Femur (tissue), 1 donor: ENCODE results near the gene PRR14L.
"Not testable (repeated sequence)": the region's sequence is repeated elsewhere in the genome, so short reads cannot be mapped to it uniquely, and the experiment has no call there.

Experiments
- DNase-seq: peaks from one replicate; pipeline ENCODE4 v3.0.0-alpha.2; 2017

The PRR14L gene

DNA sequence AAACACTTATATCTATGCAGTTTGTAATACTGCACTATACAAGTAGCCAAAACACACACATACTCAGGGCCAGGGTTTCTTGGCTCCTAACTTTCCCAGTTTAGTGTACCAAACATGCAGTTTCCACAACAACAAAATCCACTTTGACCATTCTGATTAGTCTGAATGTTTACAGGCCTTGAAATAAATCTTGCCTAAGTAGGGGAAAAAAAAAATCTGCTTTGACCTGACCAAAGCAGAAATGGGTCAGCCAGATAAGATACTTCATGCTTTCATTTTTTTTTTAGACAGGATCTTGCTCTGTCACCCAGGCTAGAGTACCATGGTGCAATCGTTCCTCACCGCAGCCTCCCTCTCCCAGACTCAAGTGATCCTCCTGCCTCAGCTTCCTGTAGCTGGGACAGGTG is 10.1 kb downstream of the PRR14L start:
- no peak for DNase-seq

DNA sequence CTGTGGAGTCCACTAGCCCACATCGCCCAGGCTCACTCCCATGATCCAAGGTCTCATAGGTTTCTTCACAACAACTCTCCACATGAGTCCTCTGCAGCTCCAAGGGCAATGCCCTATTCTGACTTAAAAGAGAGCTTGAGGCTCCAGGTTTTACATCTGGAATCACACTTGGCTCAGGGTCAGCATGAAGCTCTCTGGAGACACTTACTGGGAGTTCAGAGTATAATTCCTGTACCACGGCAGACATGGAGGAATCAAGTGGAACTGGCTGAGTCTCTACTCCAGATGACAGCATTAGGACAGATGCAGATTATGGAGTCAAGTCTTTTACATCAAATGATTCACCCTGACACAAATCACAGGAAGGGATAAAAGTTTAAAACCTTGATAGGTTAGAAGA is 11.4 kb downstream of the PRR14L start:
- DNase-seq, result no peak

DNA sequence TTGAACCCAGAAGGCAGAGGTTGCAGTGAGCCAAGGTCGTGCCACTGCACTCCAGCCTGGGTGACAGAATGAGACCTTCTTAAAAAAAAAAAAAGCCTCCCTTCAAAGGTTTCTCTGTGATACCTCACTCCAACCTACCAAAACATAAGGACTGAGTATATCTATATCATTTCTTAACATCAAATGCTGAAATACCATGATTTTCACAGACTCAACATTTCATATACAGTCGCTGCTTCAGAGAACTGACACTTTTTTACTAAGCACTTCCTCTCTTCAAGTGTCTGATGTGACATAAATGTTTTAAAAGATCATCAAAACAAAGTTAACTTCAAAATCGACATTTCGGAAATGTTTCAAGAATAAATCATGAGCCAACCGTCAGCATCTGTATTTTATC is 12.0 kb downstream of the PRR14L start:
- no peak for DNase-seq

DNA sequence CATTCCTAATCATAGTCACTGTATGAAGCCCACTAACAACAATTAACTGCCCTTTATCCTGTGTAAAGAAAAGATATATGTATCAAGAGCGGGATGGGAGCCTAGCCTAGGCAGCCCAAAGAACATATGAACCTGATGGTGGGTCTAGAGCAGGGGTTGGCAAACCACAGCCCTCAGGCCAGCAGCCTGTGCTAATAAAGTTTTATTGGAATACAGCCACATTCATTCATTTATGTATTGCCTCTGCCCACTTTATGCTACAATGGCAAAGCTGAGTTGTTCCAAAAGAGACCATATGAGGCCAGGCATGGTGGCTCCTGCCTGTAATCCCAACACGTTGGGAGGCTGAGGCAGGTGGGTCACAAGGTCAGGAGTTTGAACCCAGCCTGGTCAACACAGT is 13.5 kb downstream of the PRR14L start:
- no peak for DNase-seq

DNA sequence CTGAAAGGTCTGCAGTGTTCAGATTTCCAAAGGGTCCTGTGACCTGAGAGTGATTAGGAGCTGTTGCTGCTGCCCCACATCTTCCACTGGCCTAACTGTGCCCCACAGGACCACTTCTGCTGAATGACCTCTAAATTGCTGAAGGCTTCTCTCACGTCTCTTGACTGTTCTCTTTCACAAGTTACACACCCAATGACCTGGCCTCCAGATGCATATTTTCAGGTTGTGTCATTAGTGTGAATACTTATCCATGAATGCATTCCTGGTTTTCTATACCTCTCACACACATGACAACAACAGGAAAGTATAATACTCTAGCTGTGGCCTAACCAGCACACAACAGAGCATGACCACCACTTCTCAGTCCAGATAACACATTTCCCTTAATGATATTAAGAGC is 15.4 kb downstream of the PRR14L start:
- DNase-seq, result no peak

DNA sequence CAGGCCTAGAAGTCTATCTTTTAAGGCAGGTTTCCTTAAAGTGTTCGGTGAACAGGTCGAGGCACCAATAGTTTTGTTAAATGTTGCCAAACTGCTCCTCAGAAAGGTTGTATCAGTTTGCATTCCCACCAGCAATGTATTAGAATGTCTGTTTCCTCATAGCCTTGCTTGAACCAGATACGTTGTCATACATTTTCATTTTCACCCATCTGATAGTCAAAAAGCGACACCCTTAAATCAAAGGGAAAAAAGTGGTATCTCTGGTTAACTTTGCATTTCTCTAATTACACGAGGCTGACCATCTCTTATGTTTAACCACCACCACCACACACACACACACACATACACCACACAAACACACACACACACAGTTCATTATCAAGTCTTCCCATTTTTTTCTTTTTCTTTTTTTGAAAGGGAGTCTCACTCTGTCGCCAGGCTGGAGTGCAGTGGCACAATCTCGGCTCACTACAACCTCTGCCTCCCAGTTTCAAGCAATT is 16.3 kb downstream of the PRR14L start:
- no peak for DNase-seq

DNA sequence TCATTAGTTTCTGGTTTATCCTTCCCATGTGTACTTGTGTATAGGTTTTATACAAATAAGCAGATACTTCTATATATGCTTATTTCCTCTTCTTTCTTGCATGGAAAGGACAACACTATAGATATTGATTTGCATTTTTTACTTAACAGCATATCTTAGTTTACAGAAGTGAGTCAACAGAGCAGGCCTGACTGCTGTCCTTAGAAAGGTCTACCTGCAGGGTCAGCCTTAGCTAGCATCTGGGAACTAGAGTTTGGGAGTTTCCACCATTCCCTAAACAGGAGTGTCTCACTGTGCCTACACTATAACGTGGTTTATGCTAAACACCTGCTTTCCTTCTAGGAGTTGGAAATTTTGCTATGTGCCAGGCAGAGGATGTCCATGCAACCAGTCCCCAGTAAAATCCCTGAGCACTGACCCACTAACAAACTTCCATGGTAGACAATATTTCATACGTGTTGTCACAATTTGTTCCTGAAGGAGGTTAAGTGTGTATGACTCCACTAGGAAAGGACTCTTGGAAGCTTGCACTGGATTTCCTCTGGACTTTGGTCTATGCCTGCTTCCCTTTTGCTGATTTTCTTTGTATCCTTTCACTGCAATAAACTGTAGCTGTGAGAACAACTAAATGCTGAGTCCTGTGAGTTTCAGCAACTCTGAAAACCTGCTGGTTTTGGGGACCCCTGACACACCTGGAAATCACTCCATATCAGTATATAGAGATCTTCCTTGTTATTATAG is 17.7 kb downstream of the PRR14L start:
- DNase-seq, result no peak

DNA sequence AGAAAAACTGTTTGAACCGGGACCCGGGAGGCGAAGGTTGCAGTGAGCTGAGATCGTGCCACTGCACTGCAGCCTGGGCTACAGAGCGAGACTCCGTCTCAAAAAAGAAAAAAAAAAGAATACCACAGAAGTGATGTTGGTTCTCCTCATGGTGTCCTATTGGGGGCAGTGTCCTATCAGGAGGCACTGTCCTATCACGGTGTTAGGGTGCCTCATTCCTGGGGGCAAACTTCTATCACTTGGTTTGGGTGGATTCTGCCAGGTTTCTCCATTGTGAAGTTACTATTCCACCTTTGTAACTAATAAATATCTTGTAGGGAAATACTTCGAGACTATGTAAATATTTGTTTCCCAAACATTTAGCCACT is 19.6 kb downstream of the PRR14L start:
- no peak for DNase-seq

DNA sequence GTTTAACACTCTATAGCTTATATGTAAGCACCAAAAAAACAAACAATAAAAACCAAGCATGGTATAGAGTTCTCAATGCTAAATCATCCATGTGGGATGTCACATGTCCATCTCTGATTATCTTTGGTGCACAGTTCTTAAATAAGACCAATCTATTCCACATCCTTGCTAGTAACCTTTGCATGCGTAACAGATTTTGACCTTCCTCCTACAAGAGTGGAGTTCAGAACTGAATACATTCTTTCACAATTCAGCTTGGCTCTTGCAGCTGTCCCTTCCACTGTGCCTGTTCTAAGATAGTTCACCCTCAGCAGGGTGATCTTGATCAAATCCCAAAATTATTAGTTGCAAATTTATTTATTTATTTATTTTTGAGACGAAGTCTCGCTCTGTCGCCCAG is 21.1 kb downstream of the PRR14L start:
- DNase-seq, result no peak

DNA sequence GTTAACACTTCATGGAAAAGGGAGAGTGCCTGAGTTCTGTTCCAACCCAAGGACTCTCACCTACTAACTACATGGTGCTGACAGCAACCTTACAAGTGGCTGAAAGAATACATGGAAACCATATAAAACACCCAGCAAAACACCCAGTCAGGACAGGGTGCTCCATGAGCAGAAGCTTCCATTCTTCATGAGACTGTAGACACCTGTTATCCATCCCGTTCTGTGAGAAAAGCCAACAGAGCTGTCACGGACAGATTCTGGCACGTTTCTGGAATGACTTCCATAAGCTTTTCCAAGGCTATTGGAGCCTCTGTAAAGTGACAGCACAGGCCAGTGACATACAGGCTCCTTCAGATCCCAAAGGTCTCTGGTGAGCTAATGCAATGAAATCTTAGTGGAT is 23.2 kb downstream of the PRR14L start:
- DNase-seq, result no peak

DNA sequence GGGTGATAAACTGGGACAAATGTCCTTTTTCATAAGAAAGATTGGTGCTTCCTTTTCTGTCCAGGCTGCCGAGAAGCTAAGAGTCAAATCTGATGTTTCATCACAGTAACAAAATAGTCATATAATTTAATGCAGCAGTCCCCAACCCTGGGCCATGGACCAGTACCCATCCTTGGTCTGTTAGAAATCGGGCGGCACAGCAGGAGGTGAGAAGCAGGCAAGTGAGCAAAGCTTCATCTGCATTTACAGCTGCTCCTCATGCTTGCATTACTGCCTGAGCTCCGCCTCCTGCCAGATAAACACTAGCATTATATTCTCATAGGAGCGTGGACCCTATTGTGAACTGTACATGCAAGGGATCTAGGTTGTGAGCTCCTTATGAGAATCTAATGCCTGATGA is 26.2 kb downstream of the PRR14L start:
- DNase-seq, result no peak

DNA sequence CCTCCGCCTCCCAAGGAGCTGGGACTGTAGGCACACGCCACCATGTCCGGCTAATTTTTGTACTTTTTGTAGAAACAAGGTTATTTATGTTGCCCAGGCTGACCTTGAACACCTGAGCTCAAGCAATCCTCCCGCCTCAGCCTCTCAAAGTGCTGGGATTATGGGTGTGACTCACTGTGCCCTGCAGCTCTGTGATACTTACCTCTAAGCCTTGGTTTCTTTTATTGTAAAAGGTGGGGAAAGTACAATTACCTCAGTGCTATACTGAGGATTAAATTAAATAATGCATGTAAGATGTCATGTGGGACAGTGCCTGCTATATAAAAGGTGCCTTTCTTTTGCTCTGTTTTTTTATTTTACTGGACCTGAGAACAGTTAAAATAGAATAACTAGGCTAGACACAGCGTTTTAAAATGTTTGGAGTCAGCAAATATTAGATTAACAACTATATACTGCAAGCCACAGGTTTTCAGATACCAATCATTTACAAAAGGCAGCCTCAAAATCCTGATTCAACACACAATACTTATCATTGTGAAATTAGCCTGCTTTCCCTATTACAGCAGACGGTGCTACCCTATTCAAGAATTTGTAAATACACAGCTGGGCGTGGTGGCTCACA is 30.0 kb downstream of the PRR14L start:
- no peak for DNase-seq

DNA sequence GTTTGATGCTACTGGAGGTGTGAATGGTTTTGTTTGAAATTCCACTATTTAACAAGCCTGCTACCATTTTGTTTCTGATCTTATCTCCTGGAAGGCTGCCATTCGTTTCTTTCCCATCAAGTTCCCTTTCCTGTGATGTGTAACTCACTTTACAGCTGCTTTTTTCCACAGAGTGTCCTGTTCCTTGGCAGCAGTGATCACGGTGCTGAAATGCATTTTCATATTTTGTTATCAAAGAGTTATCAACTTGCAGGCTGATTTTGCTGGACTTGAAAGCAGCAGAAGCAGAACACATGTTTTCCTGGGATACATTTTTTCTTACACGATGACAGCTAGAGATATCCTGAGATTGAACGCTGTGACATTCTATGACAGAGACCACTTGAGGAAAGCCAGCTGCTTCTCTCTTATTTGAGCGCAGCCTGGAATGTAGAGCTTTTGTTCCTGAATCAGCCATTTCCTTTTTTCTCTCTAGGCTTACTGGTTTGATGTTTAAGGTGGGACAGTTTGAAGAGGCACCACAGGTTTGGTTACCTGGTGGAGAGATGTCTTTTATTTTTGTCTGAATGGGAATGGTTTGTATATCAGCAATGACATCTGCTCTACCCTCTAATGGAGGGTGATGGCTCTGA is 34.7 kb downstream of the PRR14L start:
- DNase-seq, result no peak

DNA sequence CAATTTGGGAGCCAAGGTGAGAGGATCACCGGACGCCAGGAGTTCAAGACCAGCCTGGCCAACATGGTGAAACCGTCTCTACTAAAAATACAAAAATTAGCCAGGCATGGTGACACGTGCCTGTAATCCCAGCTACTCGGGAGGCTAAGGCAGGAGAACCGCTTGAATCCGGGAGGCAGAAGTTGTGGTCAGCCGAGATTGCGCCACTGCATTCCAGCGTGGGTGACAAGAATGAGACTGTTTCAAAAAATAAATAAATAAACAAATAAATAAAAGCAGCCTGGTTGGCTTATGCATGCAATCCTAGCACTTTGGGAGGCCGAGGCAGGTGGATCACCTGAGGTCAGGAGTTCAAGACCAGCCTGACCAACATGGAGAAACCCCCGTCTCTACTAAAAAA is 38.7 kb downstream of the PRR14L start:
- not testable (repeated sequence) for DNase-seq

DNA sequence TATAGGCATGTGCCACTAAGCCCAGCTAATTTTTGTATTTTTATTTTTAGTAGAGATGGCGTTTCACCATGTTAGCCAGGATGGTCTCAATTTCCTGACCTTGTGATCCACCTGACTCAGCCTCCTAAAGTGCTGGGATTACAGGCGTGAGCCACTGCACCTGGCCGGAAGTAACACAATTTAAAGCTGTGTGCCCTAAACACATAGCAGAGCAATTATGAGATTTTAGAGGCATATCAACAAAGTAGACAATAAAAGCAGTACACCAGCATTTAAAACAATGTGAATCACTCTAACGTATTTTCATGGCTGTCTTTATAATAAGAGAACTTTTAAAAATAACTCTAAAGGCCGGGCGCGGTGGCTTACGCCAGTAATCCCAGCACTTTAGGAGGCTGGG is 42.4 kb downstream of the PRR14L start:
- DNase-seq, result no peak

DNA sequence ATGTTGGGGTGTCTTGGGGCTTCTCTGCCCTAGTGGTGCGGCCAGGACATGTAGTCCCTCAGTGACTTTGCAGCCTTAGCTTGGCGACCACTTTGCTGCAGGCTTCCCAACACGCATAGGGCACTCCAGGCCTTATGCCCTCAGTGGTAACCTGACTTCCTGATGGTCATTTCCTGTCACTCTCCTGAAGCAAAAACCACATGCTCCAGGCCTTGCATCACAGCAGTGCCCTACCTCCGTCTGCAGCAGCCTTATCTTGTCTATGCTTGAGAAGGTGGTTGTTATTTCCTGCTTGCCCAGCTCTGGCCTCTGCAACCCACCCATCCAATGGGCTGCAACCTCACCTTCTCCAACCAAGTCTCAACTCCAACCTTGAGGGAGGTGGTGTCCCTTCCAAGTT is 54.5 kb downstream of the PRR14L start:
- DNase-seq, result no peak

DNA sequence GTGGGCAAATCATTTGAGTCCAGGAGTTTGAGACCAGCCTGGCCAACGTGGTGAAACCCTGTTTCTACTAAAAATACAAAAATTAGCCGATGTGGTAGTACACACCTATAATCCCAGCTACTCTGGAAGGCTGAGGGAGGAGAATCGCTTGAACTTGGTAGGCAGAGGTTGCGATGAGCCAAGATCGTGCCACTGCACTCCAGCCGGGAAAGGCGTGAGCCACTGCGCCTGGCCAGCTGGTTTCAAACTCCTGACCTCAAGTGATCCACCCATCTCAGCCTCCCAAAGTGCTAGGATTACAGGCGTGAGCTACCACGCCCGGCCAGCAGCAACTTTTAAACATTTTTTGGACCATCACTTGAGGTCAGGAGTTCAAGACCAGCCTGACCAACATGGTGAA is 55.9 kb downstream of the PRR14L start:
- not testable (repeated sequence) for DNase-seq

DNA sequence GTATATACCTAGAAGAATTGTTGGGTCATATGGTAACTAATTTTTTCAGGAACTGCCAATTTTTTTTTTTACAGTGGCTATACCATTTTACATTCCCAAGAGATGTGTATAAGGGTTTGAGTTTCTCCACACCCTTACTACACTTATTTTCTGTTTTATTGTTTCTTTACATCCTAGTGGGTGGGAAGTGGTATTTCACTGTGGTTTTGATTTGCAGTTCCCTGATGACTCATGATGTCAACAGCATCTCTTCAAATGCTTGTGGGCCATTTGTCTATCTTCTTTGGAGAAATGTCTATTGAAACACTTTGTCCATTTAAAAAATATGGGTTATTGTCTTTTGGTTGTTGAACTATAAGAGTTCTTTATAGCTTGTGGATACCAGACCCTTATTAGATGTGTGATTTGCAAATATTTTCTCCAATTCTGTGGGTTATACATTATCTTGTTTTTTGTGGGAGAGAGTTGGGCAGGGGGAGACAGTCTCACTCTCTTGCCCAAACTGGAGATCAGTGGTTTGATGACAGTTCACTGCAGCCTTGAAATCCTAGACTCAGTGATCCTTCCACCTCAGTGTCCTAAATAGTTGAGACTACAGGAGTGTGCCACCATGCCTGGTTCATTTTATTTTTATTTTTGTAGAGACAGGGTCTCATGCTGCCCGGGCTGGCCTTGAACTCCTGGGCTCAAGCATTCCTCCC is 57.6 kb downstream of the PRR14L start:
- DNase-seq, result no peak

DNA sequence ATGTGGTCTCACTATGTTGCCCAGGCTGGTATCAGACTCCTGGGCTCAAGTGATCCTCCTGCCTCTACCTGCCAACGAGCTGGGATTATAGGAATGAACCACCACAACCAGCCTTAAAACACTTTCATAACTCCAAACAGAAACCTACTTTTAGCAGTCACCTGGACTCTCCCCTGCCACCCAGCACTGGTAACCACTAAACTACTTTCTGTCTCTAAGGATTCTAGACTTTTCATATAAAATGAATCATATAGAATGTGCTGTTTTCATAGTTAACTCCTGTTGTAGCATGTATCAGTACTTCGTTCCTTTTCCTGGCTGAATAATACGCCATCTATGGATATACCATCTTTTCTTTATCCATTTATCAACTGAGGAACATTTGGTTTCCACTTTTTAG is 58.5 kb downstream of the PRR14L start:
- no peak for DNase-seq

DNA sequence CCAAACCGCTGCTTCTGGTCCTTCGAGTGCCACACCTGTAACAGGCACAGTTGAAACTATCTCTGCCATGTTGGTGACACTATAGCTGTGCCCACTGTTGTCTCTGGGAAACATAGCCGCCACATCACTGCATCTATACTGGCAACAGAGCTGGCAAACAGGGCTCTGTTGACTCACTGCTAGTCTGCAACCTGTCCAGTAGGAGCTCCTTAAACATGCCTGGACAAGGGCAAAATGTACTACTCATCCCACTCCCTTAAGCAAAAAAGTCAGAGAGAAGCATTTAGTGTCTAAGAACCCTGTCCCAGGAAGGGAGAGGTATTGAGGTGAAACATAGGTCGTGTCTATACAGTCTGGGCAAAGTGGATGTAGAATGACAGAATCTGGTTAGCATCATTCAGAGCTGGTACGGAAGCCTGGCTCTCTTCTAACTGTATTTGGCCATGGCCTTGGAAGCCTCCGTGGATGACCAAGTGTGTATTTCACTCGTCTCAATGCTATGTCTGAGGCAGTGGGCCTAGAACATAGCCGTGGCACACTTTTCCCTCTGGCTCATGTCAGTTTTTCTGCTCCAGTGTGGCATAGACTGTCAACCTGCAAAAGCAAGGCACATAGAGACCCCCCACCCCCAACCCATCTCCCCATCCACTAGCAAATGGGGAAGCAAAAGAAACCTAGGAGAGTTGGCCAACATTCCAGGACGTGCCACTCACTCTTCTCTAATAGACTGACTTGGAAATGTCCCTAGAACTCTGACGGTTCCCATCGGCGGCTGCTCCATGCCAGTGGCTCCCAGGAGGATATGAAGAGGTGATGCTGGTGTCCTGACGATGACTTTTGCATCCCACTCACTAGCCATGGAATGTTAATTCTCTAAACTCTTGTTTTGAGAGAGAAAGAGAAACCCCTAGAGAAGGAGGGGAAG is 66.5 kb downstream of the PRR14L start:
- no peak for DNase-seq

DNA sequence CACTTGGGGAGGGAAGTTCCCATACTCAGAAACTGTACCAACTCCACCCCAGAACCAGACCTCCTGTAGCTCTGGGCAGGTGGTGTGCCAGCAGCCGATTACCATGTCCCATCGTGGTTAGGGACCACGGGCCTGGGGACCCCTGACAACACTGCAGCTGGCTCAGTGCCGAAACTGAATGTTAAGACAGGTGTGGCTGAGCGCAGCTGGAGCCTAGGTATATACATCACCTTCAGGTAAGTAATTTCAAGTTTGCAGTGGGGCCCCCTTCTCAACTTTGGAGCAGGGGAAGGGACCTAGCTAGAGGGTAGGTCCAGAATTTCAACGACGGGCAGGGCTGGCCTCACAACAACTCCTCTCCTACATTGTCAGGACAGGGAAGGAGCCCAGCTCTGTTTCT is 67.2 kb downstream of the PRR14L start:
- DNase-seq, result no peak
